Panc1 (cell line): ENCODE data around the gene ELOB. TPM values are rescaled to one million over a fixed set of nuclear protein-coding genes. Genes with fewer than 3 reads are reported as not detected.

ENCODE experiments used
- ATAC-seq: fragments of 200-7000 bp; cut with Tn5 transposase; 2 replicates; pipeline ENCODE4 v1.9.1; 2020; ENCODE audit warnings: mild to moderate bottlenecking, moderate library complexity
- BruUV-seq: library from RNA; stranded (reverse); fragments of 400-500 nt; replicated peaks from 2 replicates; lab custom pipeline; 2021; lab: Mats Ljungman, UMichigan
- CTCF ChIA-PET: fragments of 300-600 bp; sonication (Branson Sonifier 250); formaldehyde crosslinking; loops from one replicate; lab custom pipeline; 2022; ENCODE audit warnings: antibody characterized with exemption; lab: Charles Lee
- POLR2A ChIA-PET: fragments of 300-600 bp; sonication (Branson Sonifier 250); formaldehyde crosslinking; loops from one replicate; lab custom pipeline; 2022; ENCODE audit warnings: antibody characterized with exemption; lab: Charles Lee
- DNase-seq: peaks from one replicate; pipeline ENCODE4 v3.0.0-alpha.2; 2010; ENCODE audit warnings: low read depth, low spot score
- H3K27ac ChIP-seq: 2 replicates; pipeline ENCODE4 v1.5.1; 2011; ENCODE audit warnings: mild to moderate bottlenecking, low read length, inconsistent platforms
- H3K27me3 ChIP-seq: fragments of 200-500 bp; sonication (Bioruptor generic); 2 replicates; pipeline ENCODE4 v1.6.0; 2014; ENCODE audit warnings: low read length, inconsistent platforms; ENCODE audit not compliant: control insufficient read depth, insufficient read depth
- H3K36me3 ChIP-seq: fragments of 200-500 bp; sonication (Bioruptor generic); 2 replicates; pipeline ENCODE4 v1.5.1; 2014; ENCODE audit warnings: inconsistent platforms, mild to moderate bottlenecking, low read length, moderate library complexity; ENCODE audit not compliant: control insufficient read depth, insufficient read depth
- H3K4me1 ChIP-seq: 2 replicates; pipeline ENCODE4 v1.5.1; 2011; ENCODE audit warnings: inconsistent platforms, mild to moderate bottlenecking, low read length, moderate library complexity; ENCODE audit not compliant: control insufficient read depth, insufficient read depth
- H3K4me3 ChIP-seq, 2 experiments: 2 replicates each; pipeline ENCODE4 v1.5.1; 2011 to 2012; ENCODE audit warnings: low read depth in 2 of 2, low read length in 2 of 2, mild to moderate bottlenecking in 2 of 2, inconsistent platforms in 1 of 2, moderate library complexity in 1 of 2
- H3K9me3 ChIP-seq: fragments of 200-500 bp; sonication (Bioruptor generic); 2 replicates; pipeline ENCODE4 v1.5.1; 2014; ENCODE audit warnings: low read depth, mild to moderate bottlenecking, inconsistent platforms, low read length, moderate library complexity; ENCODE audit not compliant: control insufficient read depth, insufficient read depth
- POLR2AphosphoS5 ChIP-seq: IDR thresholded peaks from 2 replicates; pipeline ENCODE4 v1.6.1; 2012; ENCODE audit warnings: mild to moderate bottlenecking, low read depth, low read length, moderate library complexity
- SIN3A ChIP-seq: IDR thresholded peaks from 2 replicates; pipeline ENCODE4 v1.6.1; 2012; ENCODE audit warnings: low read depth, mild to moderate bottlenecking, low read length, moderate library complexity, borderline replicate concordance; ENCODE audit not compliant: insufficient read depth
- TCF7L2 ChIP-seq: IDR thresholded peaks from 2 replicates; pipeline ENCODE4 v1.6.1; 2011; ENCODE audit warnings: mild to moderate bottlenecking, low read depth, low read length, inconsistent platforms
- in situ Hi-C: cut with HindIII; loops from 2 replicates; pipeline ENCODE4 v1.10.0; 2016; ENCODE audit warnings: low sequenced_read_pairs, low pct_unique_long_range_greater_than_20kb
- intact Hi-C: fragments of 100-400 bp; cut with micrococcal nuclease; formaldehyde crosslinking; loops from one replicate; pipeline ENCODE4 v1.10.0; 2022; ENCODE audit not compliant: unreplicated experiment
- total RNA-seq: library from RNA; stranded (reverse); gene quantifications from one replicate; pipeline ENCODE4 v1.2.1, GENCODE V29; 2021; ENCODE audit not compliant: unreplicated experiment
- TF ChIP-seq, protein P1 (sequence below): fragments of 450-650 bp; IDR thresholded peaks from 2 replicates; pipeline ENCODE4 v1.5.1; 2017; ENCODE audit warnings: mild to moderate bottlenecking
- TF ChIP-seq, protein P2 (sequence below), 2 experiments: IDR thresholded peaks; 2 replicates each; pipeline ENCODE4 v1.6.1; 2011 to 2012; ENCODE audit warnings: low read depth in 2 of 2, control low read depth in 1 of 2, low read length in 1 of 2, mild to moderate bottlenecking in 1 of 2, moderate library complexity in 1 of 2; ENCODE audit not compliant: insufficient read depth in 1 of 2

Gene ELOB
- total RNA-seq, 1 experiment from 2014 or later = 642 TPM

DNA sequence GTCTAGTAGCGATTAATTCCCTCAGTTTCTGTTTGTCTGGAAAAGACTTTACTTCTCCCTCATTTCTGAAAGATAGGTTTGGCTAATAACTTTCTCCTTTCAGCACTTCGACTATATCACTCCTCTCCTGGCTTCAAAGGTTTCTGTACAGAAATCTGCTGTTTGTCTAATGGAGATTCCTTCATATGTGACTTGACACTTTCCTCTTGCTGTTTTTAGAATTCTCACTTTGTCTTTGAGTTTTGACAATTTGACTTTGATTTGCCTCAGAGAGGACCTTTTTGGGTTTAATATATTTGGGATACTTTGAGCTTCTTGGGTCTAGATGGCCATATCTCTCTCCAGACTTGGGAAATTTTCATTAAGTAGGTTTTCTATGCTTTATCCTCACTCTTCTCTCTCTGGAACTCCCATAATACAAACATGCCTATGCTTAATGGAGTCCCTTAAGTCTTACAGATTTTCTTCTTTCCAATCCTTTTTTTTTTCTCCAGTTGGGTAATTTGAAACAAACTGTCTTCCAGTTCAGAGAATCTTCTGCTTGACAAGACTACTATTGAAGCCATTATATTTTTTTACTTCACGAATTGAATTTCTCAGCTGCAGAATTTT is 32.2 kb upstream of the ELOB start:
- no peak overlapping the region for H3K4me3 ChIP-seq
- no peak for DNase-seq
- H3K27ac ChIP-seq = no peak overlapping the region
- TF ChIP-seq, protein P1, sequence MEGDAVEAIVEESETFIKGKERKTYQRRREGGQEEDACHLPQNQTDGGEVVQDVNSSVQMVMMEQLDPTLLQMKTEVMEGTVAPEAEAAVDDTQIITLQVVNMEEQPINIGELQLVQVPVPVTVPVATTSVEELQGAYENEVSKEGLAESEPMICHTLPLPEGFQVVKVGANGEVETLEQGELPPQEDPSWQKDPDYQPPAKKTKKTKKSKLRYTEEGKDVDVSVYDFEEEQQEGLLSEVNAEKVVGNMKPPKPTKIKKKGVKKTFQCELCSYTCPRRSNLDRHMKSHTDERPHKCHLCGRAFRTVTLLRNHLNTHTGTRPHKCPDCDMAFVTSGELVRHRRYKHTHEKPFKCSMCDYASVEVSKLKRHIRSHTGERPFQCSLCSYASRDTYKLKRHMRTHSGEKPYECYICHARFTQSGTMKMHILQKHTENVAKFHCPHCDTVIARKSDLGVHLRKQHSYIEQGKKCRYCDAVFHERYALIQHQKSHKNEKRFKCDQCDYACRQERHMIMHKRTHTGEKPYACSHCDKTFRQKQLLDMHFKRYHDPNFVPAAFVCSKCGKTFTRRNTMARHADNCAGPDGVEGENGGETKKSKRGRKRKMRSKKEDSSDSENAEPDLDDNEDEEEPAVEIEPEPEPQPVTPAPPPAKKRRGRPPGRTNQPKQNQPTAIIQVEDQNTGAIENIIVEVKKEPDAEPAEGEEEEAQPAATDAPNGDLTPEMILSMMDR = no peak
- TF ChIP-seq TCF7L2 (no peak), SIN3A (no peak), POLR2AphosphoS5 (no peak)
- TF ChIP-seq, protein P2, sequence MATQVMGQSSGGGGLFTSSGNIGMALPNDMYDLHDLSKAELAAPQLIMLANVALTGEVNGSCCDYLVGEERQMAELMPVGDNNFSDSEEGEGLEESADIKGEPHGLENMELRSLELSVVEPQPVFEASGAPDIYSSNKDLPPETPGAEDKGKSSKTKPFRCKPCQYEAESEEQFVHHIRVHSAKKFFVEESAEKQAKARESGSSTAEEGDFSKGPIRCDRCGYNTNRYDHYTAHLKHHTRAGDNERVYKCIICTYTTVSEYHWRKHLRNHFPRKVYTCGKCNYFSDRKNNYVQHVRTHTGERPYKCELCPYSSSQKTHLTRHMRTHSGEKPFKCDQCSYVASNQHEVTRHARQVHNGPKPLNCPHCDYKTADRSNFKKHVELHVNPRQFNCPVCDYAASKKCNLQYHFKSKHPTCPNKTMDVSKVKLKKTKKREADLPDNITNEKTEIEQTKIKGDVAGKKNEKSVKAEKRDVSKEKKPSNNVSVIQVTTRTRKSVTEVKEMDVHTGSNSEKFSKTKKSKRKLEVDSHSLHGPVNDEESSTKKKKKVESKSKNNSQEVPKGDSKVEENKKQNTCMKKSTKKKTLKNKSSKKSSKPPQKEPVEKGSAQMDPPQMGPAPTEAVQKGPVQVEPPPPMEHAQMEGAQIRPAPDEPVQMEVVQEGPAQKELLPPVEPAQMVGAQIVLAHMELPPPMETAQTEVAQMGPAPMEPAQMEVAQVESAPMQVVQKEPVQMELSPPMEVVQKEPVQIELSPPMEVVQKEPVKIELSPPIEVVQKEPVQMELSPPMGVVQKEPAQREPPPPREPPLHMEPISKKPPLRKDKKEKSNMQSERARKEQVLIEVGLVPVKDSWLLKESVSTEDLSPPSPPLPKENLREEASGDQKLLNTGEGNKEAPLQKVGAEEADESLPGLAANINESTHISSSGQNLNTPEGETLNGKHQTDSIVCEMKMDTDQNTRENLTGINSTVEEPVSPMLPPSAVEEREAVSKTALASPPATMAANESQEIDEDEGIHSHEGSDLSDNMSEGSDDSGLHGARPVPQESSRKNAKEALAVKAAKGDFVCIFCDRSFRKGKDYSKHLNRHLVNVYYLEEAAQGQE (IDR thresholded peaks at IDR 0.05; ENCODE audit: insufficient read depth in 1 of 2, low read depth in 2 of 2, low read length in 1 of 2) = no peak
- ChIA-PET POLR2A (no interaction called here), CTCF (no interaction called here)
- peaks cover 9% of the 10 kb centered on the region for H3K4me1 ChIP-seq
- BruUV-seq = no TSS peak
- H3K27me3 ChIP-seq = no peaks in the 10 kb centered on the region
- no peaks in the 10 kb centered on the region for H3K36me3 ChIP-seq
- intact Hi-C loops (no loop called here), in situ Hi-C loops (no loop called here)
- peaks cover 6% of the 10 kb centered on the region; the same call in 1 of the 2 replicates for H3K9me3 ChIP-seq
- ATAC-seq = no peak

DNA sequence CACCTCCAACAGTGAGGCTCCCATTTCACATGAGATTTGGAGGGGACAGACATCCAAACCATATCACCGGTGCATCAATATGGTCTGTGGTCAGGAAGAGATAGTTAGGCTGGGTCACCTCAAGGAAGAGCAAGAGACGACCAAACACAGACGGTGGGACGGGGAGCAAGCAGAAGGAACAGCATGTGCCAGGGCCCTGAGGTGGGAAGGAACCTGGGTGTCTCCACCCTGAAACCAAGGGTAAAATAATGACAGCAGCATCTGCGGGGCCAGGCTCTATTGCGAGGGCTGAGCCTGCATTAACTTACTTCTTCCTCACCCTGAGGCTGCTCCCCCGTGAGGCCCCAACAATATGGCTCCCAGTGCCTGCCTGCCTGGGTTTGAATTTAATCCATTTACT is 31.1 kb upstream of the ELOB start:
- no peak for ATAC-seq
- H3K36me3 ChIP-seq = no peaks in the 10 kb centered on the region

More for the DNA sequence above, 31.1 kb upstream of the ELOB start:
- intact Hi-C loops = no loop called here
- H3K4me1 ChIP-seq = peaks cover 9% of the 10 kb centered on the region
- BruUV-seq = no TSS peak
- H3K27ac ChIP-seq = no peak overlapping the region
- in situ Hi-C loops = no loop called here
- no peak for DNase-seq
- no peak for TF ChIP-seq TCF7L2
- no peak for TF ChIP-seq POLR2AphosphoS5
- TF ChIP-seq SIN3A = no peak
- TF ChIP-seq, protein P1 = no peak
- H3K27me3 ChIP-seq = no peaks in the 10 kb centered on the region
- H3K4me3 ChIP-seq = no peak overlapping the region
- ChIA-PET POLR2A (no interaction called here), CTCF (no interaction called here)
- H3K9me3 ChIP-seq = peaks cover 12% of the 10 kb centered on the region; the same call in 1 of the 2 replicates
